H1 (cell line): Measurements from ENCODE around the gene ARNT2. TPM values are rescaled to one million over a fixed set of nuclear protein-coding genes. Genes with fewer than 3 reads are reported as not detected.

ENCODE experiments used
- CHD1 ChIP-seq: IDR thresholded peaks from 2 replicates; pipeline ENCODE4 v1.6.1; 2012; ENCODE audit warnings: low read depth, low read length, improper control_type of control experiment
- E2F6 ChIP-seq: IDR thresholded peaks from 2 replicates; pipeline ENCODE4 v1.6.1; 2012; ENCODE audit warnings: inconsistent platforms
- GTF2F1 ChIP-seq: IDR thresholded peaks from 2 replicates; pipeline ENCODE4 v1.6.1; 2012; ENCODE audit warnings: low read depth, low read length, improper control_type of control experiment, borderline replicate concordance
- KDM4A ChIP-seq: IDR thresholded peaks from one replicate; pipeline ENCODE4 v1.7.1; 2012; ENCODE audit warnings: low read depth, mild to moderate bottlenecking, moderate library complexity, low read length, inconsistent platforms; ENCODE audit not compliant: severe bottlenecking
- POLR2AphosphoS5 ChIP-seq: IDR thresholded peaks from 2 replicates; pipeline ENCODE4 v1.6.1; 2011; ENCODE audit warnings: low read depth, low read length
- RBBP5 ChIP-seq: IDR thresholded peaks from 2 replicates; pipeline ENCODE4 v1.7.1; 2012; ENCODE audit warnings: low read depth, mild to moderate bottlenecking, inconsistent platforms, low read length, moderate library complexity, borderline replicate concordance
- SIRT6 ChIP-seq: IDR thresholded peaks from one replicate; pipeline ENCODE4 v1.7.1; 2012; ENCODE audit warnings: low read length, inconsistent platforms
- polyA plus RNA-seq, 7 experiments: library from polyadenylated mRNA; depleted of rRNA in 3 of 7; stranded (reverse) in 5 of 7; unstranded in 2 of 7; fragments of >200 nt in 5 of 7; fragments of 200-250 nt in 2 of 7; gene quantifications; 1 replicate in 5 of 7; 2 replicates in 1 of 7; 4 replicates in 1 of 7; pipeline versions ENCODE4 v1.2.1 to v1.2.3, GENCODE V29; 2011 to 2013; ENCODE audit warnings: missing spikeins in 2 of 7, mixed read lengths in 2 of 7
- total RNA-seq: library from RNA; stranded (reverse); fragmentation: NEBNext Ultra II Directional; extraction: Animal tissue kit (Norgen Biotek cat#: 25700); gene quantifications from 2 replicates; pipeline ENCODE4 v1.2.1, GENCODE V29; 2021
- TF ChIP-seq, protein P1 (sequence below): IDR thresholded peaks from 2 replicates; pipeline ENCODE4 v1.6.1; 2011; ENCODE audit warnings: low read length, improper control_type of control experiment
- TF ChIP-seq, protein P2 (sequence below): fragments of 300-600 bp; sonication (generic); IDR thresholded peaks from 2 replicates; pipeline ENCODE4 v1.7.1; 2012; ENCODE audit warnings: low read length, moderate library complexity, mild to moderate bottlenecking, inconsistent platforms; ENCODE audit not compliant: insufficient replicate concordance

ARNT2 gene
- total and polyA plus RNA-seq, 2 of the 8 experiments (the other 6 are each of a cell fraction or from before 2014, with no cell fraction given): 9.5 to 14.6 TPM

GRCh38 chr15:80459818-80460217 lies 55.6 kb downstream of the ARNT2 start (continued):
- TF ChIP-seq, protein P1, sequence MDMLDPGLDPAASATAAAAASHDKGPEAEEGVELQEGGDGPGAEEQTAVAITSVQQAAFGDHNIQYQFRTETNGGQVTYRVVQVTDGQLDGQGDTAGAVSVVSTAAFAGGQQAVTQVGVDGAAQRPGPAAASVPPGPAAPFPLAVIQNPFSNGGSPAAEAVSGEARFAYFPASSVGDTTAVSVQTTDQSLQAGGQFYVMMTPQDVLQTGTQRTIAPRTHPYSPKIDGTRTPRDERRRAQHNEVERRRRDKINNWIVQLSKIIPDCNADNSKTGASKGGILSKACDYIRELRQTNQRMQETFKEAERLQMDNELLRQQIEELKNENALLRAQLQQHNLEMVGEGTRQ: no peak
- TF ChIP-seq, protein P2, sequence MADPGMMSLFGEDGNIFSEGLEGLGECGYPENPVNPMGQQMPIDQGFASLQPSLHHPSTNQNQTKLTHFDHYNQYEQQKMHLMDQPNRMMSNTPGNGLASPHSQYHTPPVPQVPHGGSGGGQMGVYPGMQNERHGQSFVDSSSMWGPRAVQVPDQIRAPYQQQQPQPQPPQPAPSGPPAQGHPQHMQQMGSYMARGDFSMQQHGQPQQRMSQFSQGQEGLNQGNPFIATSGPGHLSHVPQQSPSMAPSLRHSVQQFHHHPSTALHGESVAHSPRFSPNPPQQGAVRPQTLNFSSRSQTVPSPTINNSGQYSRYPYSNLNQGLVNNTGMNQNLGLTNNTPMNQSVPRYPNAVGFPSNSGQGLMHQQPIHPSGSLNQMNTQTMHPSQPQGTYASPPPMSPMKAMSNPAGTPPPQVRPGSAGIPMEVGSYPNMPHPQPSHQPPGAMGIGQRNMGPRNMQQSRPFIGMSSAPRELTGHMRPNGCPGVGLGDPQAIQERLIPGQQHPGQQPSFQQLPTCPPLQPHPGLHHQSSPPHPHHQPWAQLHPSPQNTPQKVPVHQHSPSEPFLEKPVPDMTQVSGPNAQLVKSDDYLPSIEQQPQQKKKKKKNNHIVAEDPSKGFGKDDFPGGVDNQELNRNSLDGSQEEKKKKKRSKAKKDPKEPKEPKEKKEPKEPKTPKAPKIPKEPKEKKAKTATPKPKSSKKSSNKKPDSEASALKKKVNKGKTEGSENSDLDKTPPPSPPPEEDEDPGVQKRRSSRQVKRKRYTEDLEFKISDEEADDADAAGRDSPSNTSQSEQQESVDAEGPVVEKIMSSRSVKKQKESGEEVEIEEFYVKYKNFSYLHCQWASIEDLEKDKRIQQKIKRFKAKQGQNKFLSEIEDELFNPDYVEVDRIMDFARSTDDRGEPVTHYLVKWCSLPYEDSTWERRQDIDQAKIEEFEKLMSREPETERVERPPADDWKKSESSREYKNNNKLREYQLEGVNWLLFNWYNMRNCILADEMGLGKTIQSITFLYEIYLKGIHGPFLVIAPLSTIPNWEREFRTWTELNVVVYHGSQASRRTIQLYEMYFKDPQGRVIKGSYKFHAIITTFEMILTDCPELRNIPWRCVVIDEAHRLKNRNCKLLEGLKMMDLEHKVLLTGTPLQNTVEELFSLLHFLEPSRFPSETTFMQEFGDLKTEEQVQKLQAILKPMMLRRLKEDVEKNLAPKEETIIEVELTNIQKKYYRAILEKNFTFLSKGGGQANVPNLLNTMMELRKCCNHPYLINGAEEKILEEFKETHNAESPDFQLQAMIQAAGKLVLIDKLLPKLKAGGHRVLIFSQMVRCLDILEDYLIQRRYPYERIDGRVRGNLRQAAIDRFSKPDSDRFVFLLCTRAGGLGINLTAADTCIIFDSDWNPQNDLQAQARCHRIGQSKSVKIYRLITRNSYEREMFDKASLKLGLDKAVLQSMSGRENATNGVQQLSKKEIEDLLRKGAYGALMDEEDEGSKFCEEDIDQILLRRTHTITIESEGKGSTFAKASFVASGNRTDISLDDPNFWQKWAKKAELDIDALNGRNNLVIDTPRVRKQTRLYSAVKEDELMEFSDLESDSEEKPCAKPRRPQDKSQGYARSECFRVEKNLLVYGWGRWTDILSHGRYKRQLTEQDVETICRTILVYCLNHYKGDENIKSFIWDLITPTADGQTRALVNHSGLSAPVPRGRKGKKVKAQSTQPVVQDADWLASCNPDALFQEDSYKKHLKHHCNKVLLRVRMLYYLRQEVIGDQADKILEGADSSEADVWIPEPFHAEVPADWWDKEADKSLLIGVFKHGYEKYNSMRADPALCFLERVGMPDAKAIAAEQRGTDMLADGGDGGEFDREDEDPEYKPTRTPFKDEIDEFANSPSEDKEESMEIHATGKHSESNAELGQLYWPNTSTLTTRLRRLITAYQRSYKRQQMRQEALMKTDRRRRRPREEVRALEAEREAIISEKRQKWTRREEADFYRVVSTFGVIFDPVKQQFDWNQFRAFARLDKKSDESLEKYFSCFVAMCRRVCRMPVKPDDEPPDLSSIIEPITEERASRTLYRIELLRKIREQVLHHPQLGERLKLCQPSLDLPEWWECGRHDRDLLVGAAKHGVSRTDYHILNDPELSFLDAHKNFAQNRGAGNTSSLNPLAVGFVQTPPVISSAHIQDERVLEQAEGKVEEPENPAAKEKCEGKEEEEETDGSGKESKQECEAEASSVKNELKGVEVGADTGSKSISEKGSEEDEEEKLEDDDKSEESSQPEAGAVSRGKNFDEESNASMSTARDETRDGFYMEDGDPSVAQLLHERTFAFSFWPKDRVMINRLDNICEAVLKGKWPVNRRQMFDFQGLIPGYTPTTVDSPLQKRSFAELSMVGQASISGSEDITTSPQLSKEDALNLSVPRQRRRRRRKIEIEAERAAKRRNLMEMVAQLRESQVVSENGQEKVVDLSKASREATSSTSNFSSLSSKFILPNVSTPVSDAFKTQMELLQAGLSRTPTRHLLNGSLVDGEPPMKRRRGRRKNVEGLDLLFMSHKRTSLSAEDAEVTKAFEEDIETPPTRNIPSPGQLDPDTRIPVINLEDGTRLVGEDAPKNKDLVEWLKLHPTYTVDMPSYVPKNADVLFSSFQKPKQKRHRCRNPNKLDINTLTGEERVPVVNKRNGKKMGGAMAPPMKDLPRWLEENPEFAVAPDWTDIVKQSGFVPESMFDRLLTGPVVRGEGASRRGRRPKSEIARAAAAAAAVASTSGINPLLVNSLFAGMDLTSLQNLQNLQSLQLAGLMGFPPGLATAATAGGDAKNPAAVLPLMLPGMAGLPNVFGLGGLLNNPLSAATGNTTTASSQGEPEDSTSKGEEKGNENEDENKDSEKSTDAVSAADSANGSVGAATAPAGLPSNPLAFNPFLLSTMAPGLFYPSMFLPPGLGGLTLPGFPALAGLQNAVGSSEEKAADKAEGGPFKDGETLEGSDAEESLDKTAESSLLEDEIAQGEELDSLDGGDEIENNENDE: no peak
- TF ChIP-seq KDM4A (no peak), E2F6 (no peak), CHD1 (no peak), SIRT6 (no peak), POLR2AphosphoS5 (no peak), GTF2F1 (no peak), RBBP5 (no peak)
